Heart left ventricle (tissue), 16 donors: ENCODE measurements around the gene SLC25A33. TPM values are rescaled to one million over a fixed set of nuclear protein-coding genes. Genes with fewer than 3 reads are reported as not detected.

ENCODE experiments used
- ATAC-seq, 4 donors: fragments of 200-7000 bp; cut with Tn5 transposase; one replicate each; pipeline ENCODE4 v1.9.1; 2020 to 2022; ENCODE audit warnings: moderate library complexity in 4 of 4, mild to moderate bottlenecking in 3 of 4, moderate number of reproducible peaks in 1 of 4
- DNase-seq, 5 donors: peaks; one replicate each; pipeline ENCODE4 v3.0.0-alpha.2; 2020
- H3K27ac ChIP-seq, 12 donors: fragments of 200-600 bp; sonication (generic) in 4 of 12; one replicate each; pipeline versions ENCODE4 v1.5.0 to v1.8.0; 2016 to 2022; ENCODE audit warnings: mild to moderate bottlenecking in 2 of 12
- H3K27me3 ChIP-seq, 9 donors: fragments of 200-600 bp; sonication (generic) in 2 of 9; one replicate each; pipeline versions ENCODE4 v1.5.1 to v1.8.0; 2016 to 2022; ENCODE audit warnings: mild to moderate bottlenecking in 3 of 9
- H3K36me3 ChIP-seq, 9 donors: fragments of 200-600 bp; sonication (generic) in 2 of 9; one replicate each; pipeline versions ENCODE4 v1.5.0 to v1.8.0; 2018 to 2022; ENCODE audit warnings: mild to moderate bottlenecking in 2 of 9
- H3K4me1 ChIP-seq, 12 donors: fragments of 200-600 bp; sonication (generic) in 4 of 12; one replicate each; pipeline versions ENCODE4 v1.5.0 to v1.8.0; 2016 to 2022; ENCODE audit warnings: mild to moderate bottlenecking in 3 of 12
- H3K4me3 ChIP-seq, 12 donors: fragments of 200-600 bp; sonication (generic) in 4 of 12; one replicate each; pipeline versions ENCODE4 v1.5.0 to v1.8.0; 2017 to 2022; ENCODE audit warnings: mild to moderate bottlenecking in 9 of 12, moderate library complexity in 4 of 12
- H3K9me3 ChIP-seq, 12 donors: fragments of 200-600 bp; sonication (generic) in 4 of 12; one replicate each; pipeline versions ENCODE4 v1.5.0 to v1.8.0; 2016 to 2022; ENCODE audit warnings: mild to moderate bottlenecking in 1 of 12
- CTCF ChIP-seq, 12 donors: fragments of 200-600 bp; sonication (generic) in 4 of 12; IDR thresholded peaks; one replicate each; pipeline versions ENCODE4 v1.5.0 to v1.8.0; 2018 to 2022; ENCODE audit warnings: antibody characterized with exemption in 12 of 12, mild to moderate bottlenecking in 5 of 12
- POLR2A ChIP-seq, 2 donors: fragments of 450-650 bp; IDR thresholded peaks; one replicate each; pipeline ENCODE4 v1.6.1; 2017; ENCODE audit warnings: antibody characterized with exemption in 2 of 2, mild to moderate bottlenecking in 2 of 2, moderate library complexity in 2 of 2
- WGBS, 4 donors: extraction: QIAGEN DNeasy Blood & Tissue Kit in 2 of 4; methylation state at CpG; one replicate each; pipeline versions ENCODE4 v1.1.5 to v1.1.7; 2013 to 2018; 5-methylcytosine and 5-hydroxymethylcytosine counted together
- intact Hi-C, 10 donors: fragments of 100-400 bp; cut with DNase I; formaldehyde crosslinking; loops; one replicate each; pipeline versions ENCODE4 v1.11.1 to v1.14.2; 2022
- polyA plus RNA-seq, 2 donors: library from polyadenylated mRNA; stranded (reverse); fragments of 200-250 nt; gene quantifications; one replicate each; pipeline ENCODE4 v1.2.3, GENCODE V29; 2013
- total RNA-seq, 9 donors: library from RNA; depleted of rRNA in 2 of 9; stranded (reverse); fragments of >200 nt in 2 of 9; fragmentation: NEBNext Ultra II Directional in 3 of 9; extraction: Animal tissue kit (Norgen Biotek cat#: 25700) in 3 of 9; gene quantifications; one replicate each; pipeline versions ENCODE4 v1.1.0 to v1.2.4, GENCODE V29; 2016 to 2023
- donor health status: ischemic (EF 13 %, LVEDD 7.1; RV severe dilation, severe dysfunction).
- donor health status: healthy with polysubstance abuse.
- donor health status: DM: no; HTN: yes; CAD: no.
- donor health status: DM: no; HTN: no; CAD: no.
- donor health status: ischemic (EF 25% LVEDD 6.9; RV normal size, moderate dysfunction).
- donor health status: ischemic (EF 25% LVEDD 5.7; RV mildly dilated, moderate dysfunction).
- donor health status: healthy.
- donor health status: DM: yes; HTN: yes; CAD: no.
- donor health status: ischemic (EF 35%, LVEDD 5.7; RV mildly dilated, moderate dysfunction).
- donor health status: nonischemic (EF 11% LVEDD 7.7; RV severe dilation, severe dysfunction).
- donor health status: DM: yes; HTN: yes; CAD: no.
- donor health status: PGD.
- donor health status: ischemic (EF 29% LVEDD 5.4; RV normal size, mild dysfunction).
- donor health status: nonischemic (EF 23%, LVEDD 6.1; RV moderate dilation, normal function).

The SLC25A33 gene
- total and polyA plus RNA-seq, 11 donors: 2.8 to 9.7 (median 4.5) TPM

GRCh38 chr1:9589719-9590157 is 50.5 kb downstream of the SLC25A33 start:
- no peaks in the 10 kb centered on the region for H3K9me3 ChIP-seq
- H3K36me3 ChIP-seq: no peaks in the 10 kb centered on the region
- H3K27ac ChIP-seq: peak overlapping the region in 9 of 12 donors; percentile 23 to 86 (median 60)
- no peaks in the 10 kb centered on the region for H3K27me3 ChIP-seq
- TF ChIP-seq POLR2A (IDR thresholded peaks at IDR 0.05) (no peak), CTCF (IDR thresholded peaks at IDR 0.05) (no peak)
- intact Hi-C loops: loop anchor here in 1 of 10 donors (2.0 kb wide), 1 partner anchor 51 kb away; the partner anchor contains the start of gene SLC25A33
- ATAC-seq (no peak), DNase-seq (no peak)
- H3K4me1 ChIP-seq: peaks cover 3 to 61% (median 50%) of the 10 kb centered on the region in 12 donors
- H3K4me3 ChIP-seq: peak overlapping the region; percentile 64 to 90 (median 78)
- WGBS, 4 donors: 21 to 34% (median 28%) methylated on average over 4 to 6 of the region's 6 CpGs

DNA sequence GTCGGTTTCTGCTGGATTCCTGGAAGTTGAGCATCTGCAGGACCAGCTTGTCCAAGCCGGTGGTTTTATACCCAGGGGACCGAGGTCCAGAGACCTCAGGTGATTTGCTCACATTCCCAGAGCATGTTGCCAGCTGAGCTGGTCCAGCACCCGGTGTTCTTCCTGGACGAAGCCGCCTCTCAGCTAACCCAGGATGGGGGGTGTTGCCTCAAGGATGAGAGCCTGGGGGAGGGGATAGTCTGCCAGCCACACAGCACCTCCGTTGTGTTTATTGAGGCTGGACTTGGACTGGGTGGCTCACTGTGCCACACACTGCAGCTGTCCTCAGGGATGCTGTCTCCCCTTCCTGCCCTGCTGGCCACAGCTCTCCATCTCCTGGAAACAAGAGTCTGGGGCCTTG is 50.9 kb downstream of the SLC25A33 start:
- no peak overlapping the region for H3K27ac ChIP-seq
- intact Hi-C loops: no loop called here
- DNase-seq (peak in 1 of 5 donors; percentile 30), ATAC-seq (no peak)
- TF ChIP-seq CTCF (IDR thresholded peaks at IDR 0.05) (no peak), POLR2A (IDR thresholded peaks at IDR 0.05) (no peak)
- H3K36me3 ChIP-seq: no peaks in the 10 kb centered on the region
- H3K27me3 ChIP-seq: no peaks in the 10 kb centered on the region
- WGBS, 4 donors: 63 to 80% (median 66%) methylated on average over 6 to 7 of the region's 7 CpGs
- peaks cover 3 to 65% (median 50%) of the 10 kb centered on the region in 12 donors for H3K4me1 ChIP-seq
- H3K9me3 ChIP-seq: no peaks in the 10 kb centered on the region
- H3K4me3 ChIP-seq: peak overlapping the region in 4 of 12 donors; percentile 67 to 90 (median 74)

GRCh38 chr1:9590945-9591668 is 51.8 kb downstream of the SLC25A33 start:
- intact Hi-C loops: no loop called here
- H3K4me1 ChIP-seq: peaks cover 3 to 74% (median 52%) of the 10 kb centered on the region in 12 donors
- 67 to 80% (median 72%) methylated on average over 18 to 19 of the region's 19 CpGs for WGBS, 4 donors
- no peak for TF ChIP-seq CTCF (IDR thresholded peaks at IDR 0.05)
- TF ChIP-seq POLR2A (IDR thresholded peaks at IDR 0.05): no peak
- peak overlapping the region in 3 of 12 donors; percentile 31 to 69 (median 32) for H3K27ac ChIP-seq
- no peak overlapping the region for H3K4me3 ChIP-seq
- no peaks in the 10 kb centered on the region for H3K36me3 ChIP-seq
- ATAC-seq: no peak
- H3K9me3 ChIP-seq: no peaks in the 10 kb centered on the region
- no peaks in the 10 kb centered on the region for H3K27me3 ChIP-seq
- DNase-seq: peak in 1 of 5 donors; percentile 27

- Histone ChIP-seq H3K36me3 (peaks cover 0 to 2% (median 0%) of the 10 kb centered on the region in 9 donors), H3K4me3 (no peak overlapping the region), H3K4me1 (peaks cover 3 to 82% (median 59%) of the 10 kb centered on the region in 12 donors), H3K27me3 (no peaks in the 10 kb centered on the region), H3K27ac (peak overlapping the region in 3 of 12 donors; percentile 31 to 69 (median 32)), H3K9me3 (no peaks in the 10 kb centered on the region)
- ATAC-seq (peak in 1 of 4 donors; percentile 1), DNase-seq (no peak)
- intact Hi-C loops: no loop called here
- WGBS, 4 donors: 53 to 64% (median 56%) methylated on average over 21 to 22 of the region's 22 CpGs
- no peak for TF ChIP-seq CTCF (IDR thresholded peaks at IDR 0.05)
- no peak for TF ChIP-seq POLR2A (IDR thresholded peaks at IDR 0.05)
These were observed 52.6 kb downstream of the SLC25A33 start for GRCh38 chr1:9591669-9592509.
